RKO (cell line): Measurements from ENCODE around the gene OLFML2B.

ENCODE experiments used
- DNase-seq: peaks from one replicate; pipeline ENCODE4 v3.0.0-alpha.2; 2016; ENCODE audit warnings: low spot score

Gene OLFML2B

GRCh38 chr1:161978011-161978790 is 45.5 kb downstream of the OLFML2B start:
- no peak for DNase-seq

GRCh38 chr1:161973924-161974845 is 49.5 kb downstream of the OLFML2B start:
- no peak for DNase-seq

- DNase-seq: no peak
These were observed 50.8 kb downstream of the OLFML2B start for GRCh38 chr1:161972828-161973227.

- DNase-seq: no peak
These were observed 53.0 kb downstream of the OLFML2B start for GRCh38 chr1:161970633-161971032.

- no peak for DNase-seq
These were observed 53.6 kb downstream of the OLFML2B start for GRCh38 chr1:161970036-161970435.

GRCh38 chr1:161966067-161966466 is 57.6 kb downstream of the OLFML2B start:
- DNase-seq: no peak

GRCh38 chr1:161962091-161962887 is 61.4 kb downstream of the OLFML2B start:
- peak; percentile 88 for DNase-seq

GRCh38 chr1:161958425-161958824 is 65.2 kb downstream of the OLFML2B start:
- DNase-seq: no peak

- no peak for DNase-seq
These were observed 66.7 kb downstream of the OLFML2B start for GRCh38 chr1:161956930-161957329.

- DNase-seq: no peak
These were observed 67.6 kb downstream of the OLFML2B start for GRCh38 chr1:161956097-161956496.

GRCh38 chr1:161955606-161956005 is 68.1 kb downstream of the OLFML2B start:
- DNase-seq: no peak

- DNase-seq: no peak
These were observed 69.2 kb downstream of the OLFML2B start for GRCh38 chr1:161954466-161954865.

- no peak for DNase-seq
These were observed 69.6 kb downstream of the OLFML2B start for GRCh38 chr1:161954050-161954449.

- no peak for DNase-seq
These were observed 70.3 kb downstream of the OLFML2B start for GRCh38 chr1:161953256-161953920.

GRCh38 chr1:161952607-161953172 is 71.0 kb downstream of the OLFML2B start:
- no peak for DNase-seq

GRCh38 chr1:161951646-161952045 is 72.0 kb downstream of the OLFML2B start:
- DNase-seq: no peak

GRCh38 chr1:161950377-161950776 is 73.3 kb downstream of the OLFML2B start:
- no peak for DNase-seq

GRCh38 chr1:161949548-161949947 is 74.1 kb downstream of the OLFML2B start:
- no peak for DNase-seq

- no peak for DNase-seq
These were observed 75.2 kb downstream of the OLFML2B start for GRCh38 chr1:161948435-161948834.

GRCh38 chr1:161946071-161946987 is 77.3 kb downstream of the OLFML2B start:
- no peak for DNase-seq
